ENCODE results near the gene PMS1.

Gene PMS1

GRCh38 chr2:189899101-189899500, 114.9 kb downstream of the PMS1 start:
- no peak for DNase-seq (ENCODE audit: low spot score)
- no peak overlapping the region for H3K27ac ChIP-seq
- H3K4me3 ChIP-seq, result no peak overlapping the region
- TF ChIP-seq CTCF (IDR thresholded peaks at IDR 0.05), result no peak

GRCh38 chr2:189900726-189901125, 116.5 kb downstream of the PMS1 start:
- TF ChIP-seq CTCF (IDR thresholded peaks at IDR 0.05), result no peak
- DNase-seq (ENCODE audit: low spot score), result no peak
- H3K4me3 ChIP-seq, result no peak overlapping the region

GRCh38 chr2:189901664-189902063, 117.4 kb downstream of the PMS1 start:
- Histone ChIP-seq H3K27ac (no peak overlapping the region), H3K4me3 (no peak overlapping the region)
- no peak for DNase-seq (ENCODE audit: low spot score)
- TF ChIP-seq CTCF (IDR thresholded peaks at IDR 0.05), result no peak

More at GRCh38 chr2:189900726-189901125, 116.5 kb downstream of the PMS1 start:
- no peak overlapping the region for H3K27ac ChIP-seq

- TF ChIP-seq CTCF (IDR thresholded peaks at IDR 0.05), result no peak
- no peak overlapping the region for H3K27ac ChIP-seq
- H3K4me3 ChIP-seq, result no peak overlapping the region
- no peak for DNase-seq (ENCODE audit: low spot score)
Observed at GRCh38 chr2:189913821-189914220, 129.6 kb downstream of the PMS1 start.

- no peak for TF ChIP-seq CTCF (IDR thresholded peaks at IDR 0.05)
- DNase-seq (ENCODE audit: low spot score), result no peak
- Histone ChIP-seq H3K4me3 (no peak overlapping the region), H3K27ac (no peak overlapping the region)
Observed at GRCh38 chr2:189916651-189917050, 132.4 kb downstream of the PMS1 start.

All from coronary artery (tissue), 2 donors.